Measurements from ENCODE around the gene KLHL29. TPM values are rescaled to one million over a fixed set of nuclear protein-coding genes. Genes with fewer than 3 reads are reported as not detected.

Gene KLHL29
- total RNA-seq, 1 experiment from 2014 or later, result 16.7 TPM

DNA sequence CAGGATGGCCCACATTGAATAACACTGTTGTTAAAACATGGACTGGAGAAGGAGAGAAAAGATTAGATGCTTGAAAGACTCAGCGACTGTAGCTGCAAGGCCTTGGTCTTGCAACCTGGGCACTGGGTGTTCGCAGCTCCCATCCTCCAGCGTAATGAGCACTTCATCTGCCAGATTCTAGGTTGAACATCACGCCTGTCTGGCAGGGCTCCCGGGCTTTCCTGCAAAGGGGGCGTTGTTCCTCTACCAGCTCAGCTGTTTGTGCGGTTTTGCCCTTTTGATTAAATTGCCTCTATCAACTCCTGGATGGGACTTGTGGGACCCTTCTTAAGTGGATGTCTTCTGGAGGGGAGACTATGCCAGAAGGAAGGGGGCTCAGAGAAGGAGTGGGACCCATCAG lies 215.4 kb downstream of the KLHL29 start:
- RAD21 ChIA-PET (ENCODE audit: low non-redundant PET in 1 of 2, low total read pairs in 2 of 2, uncharacterized antibody in 2 of 2, unreplicated experiment in 2 of 2), result no interaction called here
- Histone ChIP-seq H3K36me3 (ENCODE audit: control insufficient read depth in 1 of 2, insufficient read depth in 2 of 2, low read length in 2 of 2) (no peaks in the 10 kb centered on the region), H3K4me1 (ENCODE audit: control insufficient read depth in 1 of 2, insufficient read depth in 2 of 2, low read length in 2 of 2) (0 out of 4 replicates have a peak, but pooled peaks cover 0 to 4% of the 10 kb centered on the region in 2 experiments), H3K4me2 (ENCODE audit: low read length) (no peak overlapping the region), H3K27ac (ENCODE audit: low read depth, low read length) (no peak overlapping the region), H3K9me3 (ENCODE audit: control insufficient read depth in 1 of 2, insufficient read depth in 1 of 2, low read depth in 1 of 2, low read length in 2 of 2) (no peaks in the 10 kb centered on the region), H3K27me3 (ENCODE audit: insufficient read depth, low read length) (no peaks in the 10 kb centered on the region), H4K20me1 (ENCODE audit: insufficient read depth) (no peaks in the 10 kb centered on the region), H3K79me2 (ENCODE audit: insufficient read depth, low read length) (no peaks in the 10 kb centered on the region), H3K9me2 (ENCODE audit: insufficient read depth) (no peaks in the 10 kb centered on the region), H3K9ac (ENCODE audit: low read length) (no peak overlapping the region), H3K4me3 (replicated peaks in 1 of 2; ENCODE audit: low read depth in 1 of 2, low read length in 2 of 2) (no peak overlapping the region), H2AFZ (ENCODE audit: low read depth, low read length, poor library complexity, severe bottlenecking) (no peak overlapping the region)
- CTCF ChIA-PET, result no interaction called here
- BruUV-seq (replicated peaks), result no TSS peak
- intact Hi-C loops (cut with micrococcal nuclease), result no loop called here
- ATAC-seq (no peak), DNase-seq (ENCODE audit: low read depth, low spot score) (no peak)
- TF ChIP-seq SP1 (IDR thresholded peaks at IDR 0.05; ENCODE audit: low read depth), result no peak
- no peak for TF ChIP-seq TCF7L2 (IDR thresholded peaks at IDR 0.05; ENCODE audit: borderline replicate concordance, extremely low read depth, insufficient read depth, insufficient read length)
- no peak for TF ChIP-seq CBX3 (IDR thresholded peaks at IDR 0.05; ENCODE audit: low read depth)
- TF ChIP-seq SIN3A (IDR thresholded peaks at IDR 0.05; ENCODE audit: low read depth), result no peak
- no peak for TF ChIP-seq YY1 (IDR thresholded peaks at IDR 0.05; ENCODE audit: extremely low read depth, insufficient replicate concordance, low read depth, low read length)
- TF ChIP-seq, protein P1, sequence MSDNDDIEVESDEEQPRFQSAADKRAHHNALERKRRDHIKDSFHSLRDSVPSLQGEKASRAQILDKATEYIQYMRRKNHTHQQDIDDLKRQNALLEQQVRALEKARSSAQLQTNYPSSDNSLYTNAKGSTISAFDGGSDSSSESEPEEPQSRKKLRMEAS (IDR thresholded peaks at IDR 0.05), result no peak
- no peak for TF ChIP-seq SRF (IDR thresholded peaks at IDR 0.05; ENCODE audit: low read depth)
- TF ChIP-seq JUND (IDR thresholded peaks at IDR 0.05), result no peak
- no peak for TF ChIP-seq POLR2AphosphoS5 (IDR thresholded peaks at IDR 0.05; ENCODE audit: low read depth, low read length)
- TF ChIP-seq CEBPB (IDR thresholded peaks at IDR 0.05; ENCODE audit: low read depth), result no peak
- TF ChIP-seq, protein P2, sequence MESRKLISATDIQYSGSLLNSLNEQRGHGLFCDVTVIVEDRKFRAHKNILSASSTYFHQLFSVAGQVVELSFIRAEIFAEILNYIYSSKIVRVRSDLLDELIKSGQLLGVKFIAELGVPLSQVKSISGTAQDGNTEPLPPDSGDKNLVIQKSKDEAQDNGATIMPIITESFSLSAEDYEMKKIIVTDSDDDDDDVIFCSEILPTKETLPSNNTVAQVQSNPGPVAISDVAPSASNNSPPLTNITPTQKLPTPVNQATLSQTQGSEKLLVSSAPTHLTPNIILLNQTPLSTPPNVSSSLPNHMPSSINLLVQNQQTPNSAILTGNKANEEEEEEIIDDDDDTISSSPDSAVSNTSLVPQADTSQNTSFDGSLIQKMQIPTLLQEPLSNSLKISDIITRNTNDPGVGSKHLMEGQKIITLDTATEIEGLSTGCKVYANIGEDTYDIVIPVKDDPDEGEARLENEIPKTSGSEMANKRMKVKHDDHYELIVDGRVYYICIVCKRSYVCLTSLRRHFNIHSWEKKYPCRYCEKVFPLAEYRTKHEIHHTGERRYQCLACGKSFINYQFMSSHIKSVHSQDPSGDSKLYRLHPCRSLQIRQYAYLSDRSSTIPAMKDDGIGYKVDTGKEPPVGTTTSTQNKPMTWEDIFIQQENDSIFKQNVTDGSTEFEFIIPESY (IDR thresholded peaks at IDR 0.05; ENCODE audit: extremely low read depth, insufficient replicate concordance, low read length), result no peak
- no peak for TF ChIP-seq EZH2 (IDR thresholded peaks at IDR 0.05)
- no peak for TF ChIP-seq EZH2phosphoT487 (IDR thresholded peaks at IDR 0.05; ENCODE audit: borderline replicate concordance)
- TF ChIP-seq, protein P3, sequence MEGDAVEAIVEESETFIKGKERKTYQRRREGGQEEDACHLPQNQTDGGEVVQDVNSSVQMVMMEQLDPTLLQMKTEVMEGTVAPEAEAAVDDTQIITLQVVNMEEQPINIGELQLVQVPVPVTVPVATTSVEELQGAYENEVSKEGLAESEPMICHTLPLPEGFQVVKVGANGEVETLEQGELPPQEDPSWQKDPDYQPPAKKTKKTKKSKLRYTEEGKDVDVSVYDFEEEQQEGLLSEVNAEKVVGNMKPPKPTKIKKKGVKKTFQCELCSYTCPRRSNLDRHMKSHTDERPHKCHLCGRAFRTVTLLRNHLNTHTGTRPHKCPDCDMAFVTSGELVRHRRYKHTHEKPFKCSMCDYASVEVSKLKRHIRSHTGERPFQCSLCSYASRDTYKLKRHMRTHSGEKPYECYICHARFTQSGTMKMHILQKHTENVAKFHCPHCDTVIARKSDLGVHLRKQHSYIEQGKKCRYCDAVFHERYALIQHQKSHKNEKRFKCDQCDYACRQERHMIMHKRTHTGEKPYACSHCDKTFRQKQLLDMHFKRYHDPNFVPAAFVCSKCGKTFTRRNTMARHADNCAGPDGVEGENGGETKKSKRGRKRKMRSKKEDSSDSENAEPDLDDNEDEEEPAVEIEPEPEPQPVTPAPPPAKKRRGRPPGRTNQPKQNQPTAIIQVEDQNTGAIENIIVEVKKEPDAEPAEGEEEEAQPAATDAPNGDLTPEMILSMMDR (IDR thresholded peaks at IDR 0.05 in 2 of 3, conservative IDR thresholded peaks at IDR 0.05 in 1 of 3; ENCODE audit: borderline replicate concordance in 1 of 3, insufficient read depth in 1 of 3, low read depth in 2 of 3, low read length in 2 of 3), result no peak
- TF ChIP-seq ZNF274 (IDR thresholded peaks at IDR 0.05; ENCODE audit: low read depth, low read length), result no peak
- no peak for TF ChIP-seq FOSL1 (IDR thresholded peaks at IDR 0.05; ENCODE audit: low read depth)
- POLR2A ChIA-PET, result no interaction called here
